PC-3 (cell line): ENCODE measurements around the gene LAMA3. TPM values are rescaled to one million over a fixed set of nuclear protein-coding genes. Genes with fewer than 3 reads are reported as not detected.

Experiments used
- ATAC-seq: fragments of 200-7000 bp; cut with Tn5 transposase; 2 replicates; pipeline ENCODE4 v1.9.1; 2020; ENCODE audit warnings: mild to moderate bottlenecking, moderate library complexity
- BruUV-seq: library from RNA; stranded (reverse); fragments of 400-500 nt; replicated peaks from 2 replicates; lab custom pipeline; 2021; lab: Mats Ljungman, UMichigan
- CTCF ChIA-PET: fragments of 300-600 bp; sonication (Branson Sonifier 250); formaldehyde crosslinking; loops from one replicate; lab custom pipeline; 2022; ENCODE audit warnings: antibody characterized with exemption; lab: Charles Lee
- POLR2A ChIA-PET: fragments of 300-600 bp; sonication (Branson Sonifier 250); formaldehyde crosslinking; loops from one replicate; lab custom pipeline; 2022; ENCODE audit warnings: antibody characterized with exemption; ENCODE audit not compliant: unreplicated experiment; lab: Charles Lee
- DNase-seq: peaks from one replicate; pipeline ENCODE4 v3.0.0-alpha.2; 2015
- H2AFZ ChIP-seq: fragments of 300-600 bp; sonication (generic); 2 replicates; pipeline ENCODE4 v1.6.0; 2016; ENCODE audit warnings: antibody characterized with exemption, low read length
- H3F3A ChIP-seq: fragments of 300-600 bp; sonication (generic); one replicate; pipeline ENCODE4 v1.6.0; 2017; ENCODE audit warnings: antibody characterized with exemption, low read length, control low read depth, mild to moderate bottlenecking; ENCODE audit not compliant: unreplicated experiment
- H3K27ac ChIP-seq: fragments of 300-600 bp; sonication (generic); 2 replicates; pipeline ENCODE4 v1.5.1; 2016; ENCODE audit warnings: mild to moderate bottlenecking, low read length
- H3K27me3 ChIP-seq: fragments of 300-600 bp; sonication (generic); 2 replicates; pipeline ENCODE4 v1.6.1; 2016; ENCODE audit warnings: low read length, mixed read lengths
- H3K36me3 ChIP-seq: fragments of 300-600 bp; sonication (generic); 2 replicates; pipeline ENCODE4 v1.6.1; 2016; ENCODE audit warnings: low read depth, mixed run types, low read length, mixed read lengths
- H3K4me1 ChIP-seq: fragments of 300-600 bp; sonication (generic); 2 replicates; pipeline ENCODE4 v1.5.1; 2016; ENCODE audit warnings: low read length; ENCODE audit not compliant: insufficient read depth
- H3K4me2 ChIP-seq: fragments of 300-600 bp; sonication (generic); 2 replicates; pipeline ENCODE4 v1.6.0; 2016; ENCODE audit warnings: low read length
- H3K4me3 ChIP-seq: fragments of 300-600 bp; sonication (generic); 2 replicates; pipeline ENCODE4 v1.5.1; 2016; ENCODE audit warnings: mild to moderate bottlenecking, low read length, mixed read lengths
- H3K79me2 ChIP-seq: fragments of 300-600 bp; sonication (generic); 2 replicates; pipeline ENCODE4 v1.6.1; 2017; ENCODE audit warnings: low read length, mixed read lengths
- H3K9ac ChIP-seq: fragments of 300-600 bp; sonication (generic); 2 replicates; pipeline ENCODE4 v1.6.0; 2016; ENCODE audit warnings: mild to moderate bottlenecking, low read length
- H3K9me2 ChIP-seq: fragments of 300-600 bp; sonication (generic); replicated peaks from 2 replicates; pipeline ENCODE4 v1.6.1; 2016; ENCODE audit warnings: mixed run types, low read length, mixed read lengths
- H3K9me3 ChIP-seq: fragments of 300-600 bp; sonication (generic); 2 replicates; pipeline ENCODE4 v1.6.1; 2016; ENCODE audit warnings: low read length, mixed read lengths
- H4K20me1 ChIP-seq: fragments of 300-600 bp; sonication (generic); 2 replicates; pipeline ENCODE4 v1.6.1; 2016; ENCODE audit warnings: low read length, mixed read lengths
- EZH2 ChIP-seq: fragments of 300-600 bp; sonication (generic); IDR thresholded peaks from one replicate; pipeline ENCODE4 v1.6.1; 2017; ENCODE audit warnings: antibody characterized with exemption, mild to moderate bottlenecking, low read length; ENCODE audit not compliant: unreplicated experiment
- EZH2phosphoT487 ChIP-seq: fragments of 300-600 bp; sonication (generic); IDR thresholded peaks from 2 replicates; pipeline ENCODE4 v1.6.1; 2018; ENCODE audit warnings: mild to moderate bottlenecking, antibody characterized with exemption, low read length, borderline replicate concordance
- intact Hi-C: fragments of 100-400 bp; cut with micrococcal nuclease; formaldehyde crosslinking; loops from 2 replicates; pipeline ENCODE4 v1.9.0; 2023
- total RNA-seq: library from RNA; depleted of rRNA; stranded (reverse); fragments of >200 nt; gene quantifications from 2 replicates; pipeline ENCODE4 v1.2.3, GENCODE V29; 2014
- TF ChIP-seq, protein P1 (sequence below): fragments of 300-600 bp; sonication (generic); conservative IDR thresholded peaks from 2 replicates; pipeline ENCODE4 v1.5.1; 2017; ENCODE audit warnings: antibody characterized with exemption, low read depth, mild to moderate bottlenecking, low read length

Gene LAMA3
- total RNA-seq, 1 experiment from 2014 or later = 224 TPM

DNA sequence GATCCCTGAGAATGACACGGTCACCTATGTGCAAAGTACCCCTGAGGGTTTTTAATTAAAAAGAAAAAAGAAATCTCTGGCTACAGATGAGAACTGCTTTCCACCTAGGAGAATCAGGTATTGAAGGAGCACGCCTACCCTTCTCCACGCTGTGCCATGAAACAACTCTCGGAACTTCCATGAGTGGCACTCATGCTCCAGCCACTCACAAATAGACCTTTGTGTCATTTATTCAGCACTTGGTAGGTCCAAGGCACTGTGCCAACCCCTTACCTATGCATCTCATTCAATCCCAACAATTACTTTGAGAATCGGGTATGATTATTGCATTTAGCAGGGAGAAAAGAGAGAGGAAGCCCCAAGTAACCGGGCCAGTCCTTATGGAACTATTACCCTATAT is 280.4 kb downstream of the LAMA3 start:
- no peak for DNase-seq
- Histone ChIP-seq H3K4me3 (no peak overlapping the region), H3K9ac (no peak overlapping the region), H3K27me3 (no peaks in the 10 kb centered on the region), H3K4me2 (no peak overlapping the region), H3K27ac (no peak overlapping the region), H3K9me2 (no peaks in the 10 kb centered on the region), H3F3A (no peaks in the 10 kb centered on the region), H4K20me1 (no peaks in the 10 kb centered on the region), H2AFZ (no peak overlapping the region), H3K36me3 (no peaks in the 10 kb centered on the region), H3K9me3 (no peaks in the 10 kb centered on the region), H3K4me1 (no peaks in the 10 kb centered on the region), H3K79me2 (no peaks in the 10 kb centered on the region)
- no TSS peak for BruUV-seq
- no peak for TF ChIP-seq EZH2phosphoT487
- TF ChIP-seq, protein P1, sequence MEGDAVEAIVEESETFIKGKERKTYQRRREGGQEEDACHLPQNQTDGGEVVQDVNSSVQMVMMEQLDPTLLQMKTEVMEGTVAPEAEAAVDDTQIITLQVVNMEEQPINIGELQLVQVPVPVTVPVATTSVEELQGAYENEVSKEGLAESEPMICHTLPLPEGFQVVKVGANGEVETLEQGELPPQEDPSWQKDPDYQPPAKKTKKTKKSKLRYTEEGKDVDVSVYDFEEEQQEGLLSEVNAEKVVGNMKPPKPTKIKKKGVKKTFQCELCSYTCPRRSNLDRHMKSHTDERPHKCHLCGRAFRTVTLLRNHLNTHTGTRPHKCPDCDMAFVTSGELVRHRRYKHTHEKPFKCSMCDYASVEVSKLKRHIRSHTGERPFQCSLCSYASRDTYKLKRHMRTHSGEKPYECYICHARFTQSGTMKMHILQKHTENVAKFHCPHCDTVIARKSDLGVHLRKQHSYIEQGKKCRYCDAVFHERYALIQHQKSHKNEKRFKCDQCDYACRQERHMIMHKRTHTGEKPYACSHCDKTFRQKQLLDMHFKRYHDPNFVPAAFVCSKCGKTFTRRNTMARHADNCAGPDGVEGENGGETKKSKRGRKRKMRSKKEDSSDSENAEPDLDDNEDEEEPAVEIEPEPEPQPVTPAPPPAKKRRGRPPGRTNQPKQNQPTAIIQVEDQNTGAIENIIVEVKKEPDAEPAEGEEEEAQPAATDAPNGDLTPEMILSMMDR = no peak
- TF ChIP-seq EZH2 = no peak
- CTCF ChIA-PET = no interaction called here
- no peak for ATAC-seq
- POLR2A ChIA-PET = no interaction called here
- intact Hi-C loops = no loop called here

DNA sequence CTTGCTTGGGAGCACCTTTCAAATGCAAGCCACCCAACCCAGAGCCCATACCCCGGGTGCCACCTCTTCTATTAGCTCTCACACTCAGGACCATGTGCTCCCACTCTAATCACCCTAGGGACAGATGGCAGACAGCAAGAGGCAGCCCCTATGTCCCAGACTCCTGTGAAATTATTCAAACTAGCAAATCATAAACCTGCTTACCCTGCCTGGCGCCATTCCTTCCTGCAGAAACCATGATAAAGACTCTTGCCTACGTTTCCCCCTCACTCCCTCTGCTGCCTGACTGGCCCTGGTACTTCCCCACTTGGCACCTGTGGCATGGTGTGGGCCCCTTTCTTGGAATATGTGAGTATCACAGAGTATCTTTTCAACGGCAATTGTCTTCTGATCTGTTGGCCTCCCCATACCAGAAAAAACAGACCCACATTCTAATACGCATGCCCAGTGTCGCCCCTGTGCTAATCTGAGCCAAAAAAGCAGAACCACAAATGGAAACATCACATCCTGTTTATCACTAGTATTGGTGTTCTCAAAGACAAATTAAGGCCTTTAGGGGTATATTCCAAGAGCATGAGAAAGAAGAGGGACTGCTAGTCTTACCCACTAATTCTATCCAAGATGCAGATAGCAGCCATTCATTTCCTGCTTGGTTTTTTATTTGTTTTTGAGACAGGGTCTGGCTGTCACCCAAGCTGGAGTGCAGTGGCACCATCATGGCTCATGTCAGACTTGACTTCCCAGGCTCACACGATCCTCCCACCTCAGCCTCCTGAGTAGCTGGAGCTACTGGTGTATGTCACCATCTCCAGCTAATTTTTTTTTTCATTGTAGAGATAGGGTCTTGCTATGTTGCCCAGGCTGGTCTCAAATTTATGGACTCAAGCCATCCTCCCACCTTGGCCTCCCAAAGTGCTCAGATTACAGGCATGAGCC is 281.2 kb downstream of the LAMA3 start:
- TF ChIP-seq, protein P1 = no peak
- no peak for TF ChIP-seq EZH2
- no peak for TF ChIP-seq EZH2phosphoT487
- Histone ChIP-seq H3K27me3 (no peaks in the 10 kb centered on the region), H3K79me2 (no peaks in the 10 kb centered on the region), H3K36me3 (no peaks in the 10 kb centered on the region), H3K9me3 (no peaks in the 10 kb centered on the region), H3K4me1 (no peaks in the 10 kb centered on the region), H3K9me2 (no peaks in the 10 kb centered on the region), H2AFZ (no peak overlapping the region), H3K27ac (no peak overlapping the region), H4K20me1 (no peaks in the 10 kb centered on the region), H3K4me3 (no peak overlapping the region), H3K9ac (no peak overlapping the region), H3K4me2 (no peak overlapping the region), H3F3A (no peaks in the 10 kb centered on the region)
- POLR2A ChIA-PET = no interaction called here
- CTCF ChIA-PET = no interaction called here
- ATAC-seq = no peak
- intact Hi-C loops = no loop called here
- no peak for DNase-seq
- BruUV-seq = no TSS peak

DNA sequence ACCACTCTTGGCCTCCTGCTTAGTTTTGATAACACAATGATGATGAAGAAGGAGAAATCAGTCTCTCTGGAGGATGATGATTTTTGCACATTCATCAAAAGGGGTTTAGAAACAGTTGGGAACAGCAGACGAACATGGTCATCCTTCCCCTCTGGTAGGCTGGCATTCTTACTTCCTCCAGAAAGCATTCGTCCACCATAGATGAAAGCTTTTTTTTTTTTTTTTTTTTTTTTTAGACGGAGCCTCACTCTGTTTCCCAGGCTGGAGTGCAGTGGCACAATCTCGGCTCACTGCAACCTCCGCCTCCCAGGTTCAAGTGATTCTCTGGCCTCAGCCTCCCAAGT is 281.8 kb downstream of the LAMA3 start:
- no peak for ATAC-seq
- POLR2A ChIA-PET = no interaction called here
- Histone ChIP-seq H3K9me2 (no peaks in the 10 kb centered on the region), H3K4me3 (no peak overlapping the region), H3K4me1 (no peaks in the 10 kb centered on the region), H3K4me2 (no peak overlapping the region), H3F3A (no peaks in the 10 kb centered on the region), H4K20me1 (no peaks in the 10 kb centered on the region), H3K27ac (no peak overlapping the region), H3K79me2 (no peaks in the 10 kb centered on the region), H3K27me3 (no peaks in the 10 kb centered on the region), H3K36me3 (no peaks in the 10 kb centered on the region), H2AFZ (no peak overlapping the region), H3K9ac (no peak overlapping the region), H3K9me3 (no peaks in the 10 kb centered on the region)
- TF ChIP-seq, protein P1 = no peak
- no peak for TF ChIP-seq EZH2phosphoT487
- TF ChIP-seq EZH2 = no peak
- intact Hi-C loops = no loop called here
- no TSS peak for BruUV-seq
- no peak for DNase-seq
- CTCF ChIA-PET = no interaction called here
